Common myeloid progenitor, CD34-positive (primary cell): ENCODE data around the gene ATP6V0D1.

ENCODE experiments used
- CTCF ChIA-PET: fragments of 350-600 bp; sonication (Branson Sonifier 250); formaldehyde crosslinking; loops from one replicate; lab custom pipeline; 2021; ENCODE audit warnings: antibody characterized with exemption; lab: Charles Lee
- POLR2A ChIA-PET: fragments of 350-600 bp; sonication (Branson Sonifier 250); formaldehyde crosslinking; loops from one replicate; lab custom pipeline; 2021; ENCODE audit warnings: antibody characterized with exemption; lab: Charles Lee
- DNase-seq, 3 donors: peaks; one replicate each; pipeline versions ENCODE4 v3.0.0 to v3.0.0-alpha.2; 2013
- H3K27ac ChIP-seq, 2 experiments: 1 replicate in 1 of 2; 2 replicates in 1 of 2; pipeline ENCODE4 v1.7.0; 2013; ENCODE audit warnings: inconsistent platforms in 2 of 2, low read length in 2 of 2, mild to moderate bottlenecking in 2 of 2, low read depth in 1 of 2, moderate library complexity in 1 of 2; ENCODE audit not compliant: severe bottlenecking in 2 of 2, insufficient read depth in 1 of 2, poor library complexity in 1 of 2
- H3K27me3 ChIP-seq, 5 experiments: replicated peaks in 2 of 5; 1 replicate in 3 of 5; 2 replicates in 2 of 5; pipeline versions ENCODE4 v1.6.1 to v1.7.0; 2013; ENCODE audit warnings: low read length in 4 of 5, mild to moderate bottlenecking in 2 of 5, moderate library complexity in 2 of 5, inconsistent platforms in 1 of 5; ENCODE audit not compliant: insufficient read depth in 5 of 5, control insufficient read depth in 4 of 5
- H3K36me3 ChIP-seq, 4 experiments: 1 replicate in 2 of 4; 2 replicates in 2 of 4; pipeline versions ENCODE4 v1.6.1 to v1.7.0; 2013; ENCODE audit warnings: low read length in 3 of 4, control low read depth in 1 of 4, mild to moderate bottlenecking in 1 of 4; ENCODE audit not compliant: control insufficient read depth in 4 of 4, insufficient read depth in 4 of 4
- H3K4me1 ChIP-seq, 4 experiments: 1 replicate in 3 of 4; 2 replicates in 1 of 4; pipeline versions ENCODE4 v1.6.1 to v1.7.1; 2013; ENCODE audit warnings: low read length in 3 of 4, mild to moderate bottlenecking in 3 of 4, control low read depth in 1 of 4, inconsistent platforms in 1 of 4, moderate library complexity in 1 of 4; ENCODE audit not compliant: control insufficient read depth in 4 of 4, insufficient read depth in 4 of 4; ENCODE audit errors: control extremely low read depth in 1 of 4
- H3K4me3 ChIP-seq, 7 experiments: 1 replicate in 4 of 7; 2 replicates in 3 of 7; pipeline versions ENCODE4 v1.5.1 to v1.7.0; 2013; ENCODE audit warnings: mild to moderate bottlenecking in 7 of 7, low read length in 6 of 7, moderate library complexity in 6 of 7, inconsistent platforms in 2 of 7, low read depth in 2 of 7, control low read depth in 1 of 7; ENCODE audit not compliant: insufficient read depth in 4 of 7, control insufficient read depth in 1 of 7; ENCODE audit errors: extremely low read depth in 1 of 7
- H3K9me3 ChIP-seq, 5 experiments: 1 replicate in 4 of 5; 2 replicates in 1 of 5; pipeline versions ENCODE4 v1.6.1 to v1.7.1; 2013; ENCODE audit warnings: low read length in 4 of 5, mild to moderate bottlenecking in 2 of 5, inconsistent platforms in 1 of 5, low read depth in 1 of 5, moderate library complexity in 1 of 5; ENCODE audit not compliant: control insufficient read depth in 4 of 5, insufficient read depth in 2 of 5; ENCODE audit errors: control extremely low read depth in 1 of 5
- WGBS: methylation state at CpG from one replicate; pipeline ENCODE4 v1.1.5; 2013; ENCODE audit not compliant: insufficient coverage; 5-methylcytosine and 5-hydroxymethylcytosine counted together

ATP6V0D1 gene

GRCh38 chr16:67474551-67475455 is 6.2 kb downstream of the ATP6V0D1 start:
- no peak overlapping the region for H3K27ac ChIP-seq
- H3K36me3 ChIP-seq: peaks cover 0 to 10% (median 4%) of the 10 kb centered on the region in 4 experiments
- CTCF ChIA-PET: interaction anchor here (0.6 to 3.3 kb wide), 4 partner anchors 8 to 46 kb away, joined by 3 to 18 read pairs (median 4); partner anchors contain the start of gene AGRP
- no peaks in the 10 kb centered on the region for H3K27me3 ChIP-seq
- H3K4me1 ChIP-seq: peaks cover 3 to 12% (median 4%) of the 10 kb centered on the region in 4 experiments
- POLR2A ChIA-PET: no interaction called here
- H3K9me3 ChIP-seq: no peaks in the 10 kb centered on the region
- no peak for DNase-seq
- H3K4me3 ChIP-seq: no peak overlapping the region
- 96% methylated on average over 7 of the region's 11 CpGs for WGBS

- H3K9me3 ChIP-seq: no peaks in the 10 kb centered on the region
- peaks cover 0 to 10% (median 4%) of the 10 kb centered on the region in 4 experiments for H3K36me3 ChIP-seq
- WGBS: 95% methylated on average over 3 of the region's 6 CpGs
- H3K4me3 ChIP-seq: no peak overlapping the region
- no peak for DNase-seq
- ChIA-PET POLR2A (no interaction called here), CTCF (interaction anchor here (1.6 to 3.0 kb wide), 2 partner anchors 14 to 192 kb away, joined by 4 to 8 read pairs; no protein-coding TSS in a partner anchor)
- H3K27me3 ChIP-seq: no peaks in the 10 kb centered on the region
- H3K4me1 ChIP-seq: no peaks in the 10 kb centered on the region
- no peak overlapping the region for H3K27ac ChIP-seq
Measured at GRCh38 chr16:67471758-67472384, 9.1 kb downstream of the ATP6V0D1 start.

GRCh38 chr16:67470359-67470758 is 10.6 kb downstream of the ATP6V0D1 start:
- WGBS: 100% methylated on average over 5 of the region's 7 CpGs
- CTCF ChIA-PET: interaction anchor here (0.6 to 3.0 kb wide), 4 partner anchors 13 to 190 kb away, joined by 3 to 8 read pairs (median 4); no protein-coding TSS in a partner anchor
- Histone ChIP-seq H3K4me3 (no peak overlapping the region), H3K9me3 (no peaks in the 10 kb centered on the region), H3K27ac (no peak overlapping the region), H3K36me3 (peaks cover 0 to 9% (median 1%) of the 10 kb centered on the region in 4 experiments), H3K4me1 (peaks cover 0 to 4% (median 2%) of the 10 kb centered on the region in 4 experiments), H3K27me3 (no peaks in the 10 kb centered on the region)
- POLR2A ChIA-PET: interaction anchor here (0.5 kb wide), 1 partner anchor 50 kb away, joined by 3 read pairs; no protein-coding TSS in a partner anchor
- DNase-seq: peak in 1 of 3 donors; percentile 10

GRCh38 chr16:67468731-67469130 is 12.2 kb downstream of the ATP6V0D1 start:
- WGBS: 100% methylated on average over 4 of the region's 5 CpGs
- Histone ChIP-seq H3K9me3 (no peaks in the 10 kb centered on the region), H3K27me3 (no peaks in the 10 kb centered on the region), H3K27ac (no peak overlapping the region), H3K36me3 (peaks cover 0 to 13% (median 1%) of the 10 kb centered on the region in 4 experiments), H3K4me1 (peaks cover 0 to 4% (median 2%) of the 10 kb centered on the region in 4 experiments), H3K4me3 (no peak overlapping the region)
- DNase-seq: no peak
- ChIA-PET POLR2A (no interaction called here), CTCF (interaction anchor here (0.9 to 12.3 kb wide), 6 partner anchors 11 to 221 kb away, joined by 3 to 149 read pairs (median 12); partner anchors contain the start of genes ATP6V0D1 and FHOD1)

GRCh38 chr16:67466581-67466980 is 14.4 kb downstream of the ATP6V0D1 start:
- no peaks in the 10 kb centered on the region for H3K9me3 ChIP-seq
- H3K27ac ChIP-seq: no peak overlapping the region
- no peaks in the 10 kb centered on the region for H3K27me3 ChIP-seq
- WGBS: 96% methylated on average over 5 of the region's 6 CpGs
- peaks cover 0 to 21% (median 1%) of the 10 kb centered on the region in 4 experiments for H3K36me3 ChIP-seq
- ChIA-PET CTCF (interaction anchor here (1.1 to 12.3 kb wide), 11 partner anchors 9 to 206 kb away, joined by 3 to 149 read pairs (median 7); partner anchors contain the start of gene AGRP), POLR2A (no interaction called here)
- DNase-seq: no peak
- H3K4me1 ChIP-seq: peaks cover 0 to 4% (median 2%) of the 10 kb centered on the region in 4 experiments
- H3K4me3 ChIP-seq: no peak overlapping the region

- CTCF ChIA-PET: interaction anchor here (0.8 to 12.3 kb wide), 13 partner anchors 9 to 204 kb away, joined by 3 to 149 read pairs (median 5); no protein-coding TSS in a partner anchor
- peaks cover 0 to 6% (median 6%) of the 10 kb centered on the region in 4 experiments for H3K4me1 ChIP-seq
- H3K36me3 ChIP-seq: peaks cover 0 to 41% (median 8%) of the 10 kb centered on the region in 4 experiments
- 94% methylated on average over 2 of the region's 2 CpGs for WGBS
- H3K9me3 ChIP-seq: no peaks in the 10 kb centered on the region
- no peak for DNase-seq
- H3K27ac ChIP-seq: no peak overlapping the region
- no peak overlapping the region for H3K4me3 ChIP-seq
- H3K27me3 ChIP-seq: no peaks in the 10 kb centered on the region
- POLR2A ChIA-PET: no interaction called here
Measured at GRCh38 chr16:67464565-67464964, 16.4 kb downstream of the ATP6V0D1 start.
